IMR-90 (cell line): ENCODE measurements around the gene ATRN. TPM values are rescaled to one million over a fixed set of nuclear protein-coding genes. Genes with fewer than 3 reads are reported as not detected.

Experiments used
- microRNA-seq, 2 experiments: library from miRNA; stranded (forward) in 1 of 2; unstranded in 1 of 2; fragments of 10-50 nt in 1 of 2; fragments of <30 nt in 1 of 2; gene quantifications in 1 of 2; microRNA quantifications in 1 of 2; one replicate each; pipeline versions ENCODE3 to v1.1.0; 2013 to 2020; ENCODE audit not compliant: insufficient read depth in 1 of 2, insufficient read length in 1 of 2, unreplicated experiment in 1 of 2
- polyA plus RNA-seq, 3 experiments: library from polyadenylated mRNA; depleted of rRNA; stranded (reverse); fragments of >200 nt; gene quantifications; 2 replicates each; pipeline ENCODE4 v1.2.3, GENCODE V29; 2012; ENCODE audit warnings: low replicate concordance in 1 of 3
- small RNA-seq, 5 experiments: library from RNA; depleted of rRNA; stranded (forward); fragments of <200 nt; gene quantifications; one replicate each; pipeline ENCODE3, GENCODE V24; 2012
- total RNA-seq: library from RNA; depleted of rRNA; stranded (reverse); fragments of >200 nt; gene quantifications from 2 replicates; pipeline ENCODE4 v1.2.3, GENCODE V29; 2012; rRNA removed

The ATRN gene
- total and polyA plus RNA-seq, 2 of the 4 experiments (the other 2 are of a cell fraction), result 32.3 to 46.2 TPM

Small RNAs within 50 kb of the gene (microRNA-seq; reads per million reads assigned to microRNA genes)
- gene AL353193.1 (ENCODE audit: insufficient read depth, insufficient read length), result not detected

Small RNAs within 50 kb of the gene (small RNA-seq; reads per million reads assigned to genes)
- gene AL353193.1, result 0 reads per million in 5 experiments

Other genes starting within 250 kb of the ATRN start
- gene SLC4A11, start 231.8 kb upstream of the ATRN start, total RNA-seq, result 0.28 and 0.36 TPM in 2 replicates
- 0.79 and 0.95 TPM in 2 replicates for gene SLC4A11, start 231.8 kb upstream of the ATRN start, polyA plus RNA-seq (2012; rRNA removed)
- 7.8 and 7.9 TPM in 2 replicates for gene DNAAF9, start 63.3 kb upstream of the ATRN start, total RNA-seq
- gene DNAAF9, start 63.3 kb upstream of the ATRN start, polyA plus RNA-seq (2012; rRNA removed), result 6.9 and 8.2 TPM in 2 replicates
- not detected in 2 replicates for gene GFRA4, start 192.4 kb downstream of the ATRN start, total RNA-seq
- not detected in 2 replicates for gene GFRA4, start 192.4 kb downstream of the ATRN start, polyA plus RNA-seq (2012; rRNA removed)
- gene ADAM33, start 211.0 kb downstream of the ATRN start, total RNA-seq, result under 0.01 and 0.18 TPM in 2 replicates
- 1.6 and 1.7 TPM in 2 replicates for gene ADAM33, start 211.0 kb downstream of the ATRN start, polyA plus RNA-seq (2012; rRNA removed)
- not detected in 2 replicates for gene SIGLEC1, start 241.6 kb downstream of the ATRN start, total RNA-seq
- not detected in 2 replicates for gene SIGLEC1, start 241.6 kb downstream of the ATRN start, polyA plus RNA-seq (2012; rRNA removed)